OCI-LY3 (cell line): ENCODE data around the gene ATG7.

Experiments
- H2AFZ ChIP-seq: fragments of 200-600, 300-600 bp; shearing (Covaris generic); 2 replicates; pipeline ENCODE4 v1.6.0; 2014; ENCODE audit warnings: antibody characterized with exemption, low read depth, low read length
- H3K27ac ChIP-seq: fragments of 200-600, 300-600 bp; sonication (generic); 2 replicates; pipeline ENCODE4 v1.5.1; 2014; ENCODE audit warnings: mild to moderate bottlenecking, low read length, moderate library complexity, mixed read lengths
- H3K27me3 ChIP-seq: fragments of 200-600, 300-600 bp; sonication (generic); 2 replicates; pipeline ENCODE4 v1.6.1; 2014; ENCODE audit warnings: low read depth, low read length, mixed read lengths
- H3K36me3 ChIP-seq: fragments of 200-600, 300-600 bp; sonication (generic); replicated peaks from 2 replicates; pipeline ENCODE3; 2014; ENCODE audit warnings: low read depth, low read length, mixed read lengths
- H3K4me1 ChIP-seq: fragments of 300-600, 200-600 bp; sonication (generic); 2 replicates; pipeline ENCODE4 v1.6.1; 2014; ENCODE audit warnings: low read length, mixed read lengths
- H3K4me2 ChIP-seq: fragments of 200-600, 300-600 bp; sonication (generic); 2 replicates; pipeline ENCODE4 v1.6.1; 2014; ENCODE audit warnings: low read length, mixed read lengths
- H3K4me3 ChIP-seq: fragments of 300-600, 200-600 bp; sonication (generic); 2 replicates; pipeline ENCODE4 v1.5.1; 2014; ENCODE audit warnings: antibody characterized with exemption, mild to moderate bottlenecking, low read length, moderate library complexity
- H3K79me2 ChIP-seq: fragments of 300-600, 200-600 bp; shearing (Covaris generic); 2 replicates; pipeline ENCODE4 v1.6.1; 2014; ENCODE audit warnings: mild to moderate bottlenecking, low read length, mixed read lengths
- H3K9ac ChIP-seq: fragments of 300-600, 200-600 bp; shearing (Covaris generic); 2 replicates; pipeline ENCODE4 v1.6.0; 2014; ENCODE audit warnings: mild to moderate bottlenecking, low read length, moderate library complexity
- H3K9me3 ChIP-seq: fragments of 200-600, 300-600 bp; shearing (Covaris generic); 2 replicates; pipeline ENCODE4 v1.6.1; 2014; ENCODE audit warnings: low read length, mixed read lengths; ENCODE audit not compliant: insufficient read depth
- H4K20me1 ChIP-seq: fragments of 200-600, 300-600 bp; sonication (generic); 2 replicates; pipeline ENCODE4 v1.6.1; 2016; ENCODE audit warnings: low read length, mixed read lengths; ENCODE audit not compliant: insufficient read depth
- EZH2phosphoT487 ChIP-seq: fragments of 200-600 bp; shearing (Covaris generic); IDR thresholded peaks from 2 replicates; pipeline ENCODE4 v1.6.1; 2018; ENCODE audit warnings: antibody characterized with exemption, mixed run types, low read depth
- TF ChIP-seq, protein P1 (sequence below): fragments of 200-600, 300-600 bp; sonication (generic); IDR thresholded peaks from 2 replicates; pipeline ENCODE4 v1.5.1; 2014; ENCODE audit warnings: antibody characterized with exemption, low read length, low read depth

Gene ATG7

GRCh38 chr3:11445883-11446282, 173.7 kb downstream of the ATG7 start:
- Histone ChIP-seq H3K27ac (no peak overlapping the region), H2AFZ (no peak overlapping the region), H3K79me2 (no peaks in the 10 kb centered on the region), H3K27me3 (no peaks in the 10 kb centered on the region), H3K4me3 (no peak overlapping the region), H3K4me1 (no peaks in the 10 kb centered on the region), H3K4me2 (no peak overlapping the region), H4K20me1 (no peaks in the 10 kb centered on the region), H3K9ac (no peak overlapping the region), H3K9me3 (no peaks in the 10 kb centered on the region), H3K36me3 (no peaks in the 10 kb centered on the region)
- TF ChIP-seq EZH2phosphoT487: no peak
- TF ChIP-seq, protein P1, sequence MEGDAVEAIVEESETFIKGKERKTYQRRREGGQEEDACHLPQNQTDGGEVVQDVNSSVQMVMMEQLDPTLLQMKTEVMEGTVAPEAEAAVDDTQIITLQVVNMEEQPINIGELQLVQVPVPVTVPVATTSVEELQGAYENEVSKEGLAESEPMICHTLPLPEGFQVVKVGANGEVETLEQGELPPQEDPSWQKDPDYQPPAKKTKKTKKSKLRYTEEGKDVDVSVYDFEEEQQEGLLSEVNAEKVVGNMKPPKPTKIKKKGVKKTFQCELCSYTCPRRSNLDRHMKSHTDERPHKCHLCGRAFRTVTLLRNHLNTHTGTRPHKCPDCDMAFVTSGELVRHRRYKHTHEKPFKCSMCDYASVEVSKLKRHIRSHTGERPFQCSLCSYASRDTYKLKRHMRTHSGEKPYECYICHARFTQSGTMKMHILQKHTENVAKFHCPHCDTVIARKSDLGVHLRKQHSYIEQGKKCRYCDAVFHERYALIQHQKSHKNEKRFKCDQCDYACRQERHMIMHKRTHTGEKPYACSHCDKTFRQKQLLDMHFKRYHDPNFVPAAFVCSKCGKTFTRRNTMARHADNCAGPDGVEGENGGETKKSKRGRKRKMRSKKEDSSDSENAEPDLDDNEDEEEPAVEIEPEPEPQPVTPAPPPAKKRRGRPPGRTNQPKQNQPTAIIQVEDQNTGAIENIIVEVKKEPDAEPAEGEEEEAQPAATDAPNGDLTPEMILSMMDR: no peak

- no peaks in the 10 kb centered on the region for H3K36me3 ChIP-seq
- no peaks in the 10 kb centered on the region for H3K27me3 ChIP-seq
- H3K4me1 ChIP-seq: no peaks in the 10 kb centered on the region
- no peaks in the 10 kb centered on the region for H4K20me1 ChIP-seq
- H3K27ac ChIP-seq: no peak overlapping the region
- H3K79me2 ChIP-seq: no peaks in the 10 kb centered on the region
- no peak overlapping the region for H3K4me3 ChIP-seq
- no peak overlapping the region for H3K9ac ChIP-seq
- no peak overlapping the region for H2AFZ ChIP-seq
- H3K9me3 ChIP-seq: no peaks in the 10 kb centered on the region
- H3K4me2 ChIP-seq: no peak overlapping the region
- TF ChIP-seq, protein P1: no peak
- TF ChIP-seq EZH2phosphoT487: no peak
Observed at GRCh38 chr3:11447584-11448200, 175.5 kb downstream of the ATG7 start.

DNA sequence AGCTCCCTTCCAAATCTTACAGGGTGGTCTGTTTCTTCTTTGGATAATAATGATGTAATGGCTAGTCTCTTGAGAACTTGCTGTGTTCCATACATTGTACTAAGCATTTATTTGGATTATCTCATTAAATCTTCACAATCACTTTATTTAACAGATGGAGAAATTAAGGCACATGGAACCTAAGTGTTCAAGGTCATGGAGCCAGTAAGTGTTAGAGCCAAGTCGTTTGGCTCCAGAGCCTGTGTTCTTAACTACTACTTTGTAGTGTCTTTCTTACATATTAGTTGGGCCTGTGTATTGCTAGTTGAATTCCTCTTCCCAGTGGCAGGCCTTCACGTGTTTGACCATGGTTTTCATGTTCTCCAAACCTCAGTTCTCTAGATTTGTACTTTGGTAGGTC, 177.8 kb downstream of the ATG7 start:
- H2AFZ ChIP-seq: no peak overlapping the region

GRCh38 chr3:11452312-11452711, 180.1 kb downstream of the ATG7 start:
- H4K20me1 ChIP-seq: no peaks in the 10 kb centered on the region
- H3K79me2 ChIP-seq: no peaks in the 10 kb centered on the region
- H3K9me3 ChIP-seq: no peaks in the 10 kb centered on the region
- H2AFZ ChIP-seq: no peak overlapping the region
- H3K27ac ChIP-seq: no peak overlapping the region
- H3K27me3 ChIP-seq: no peaks in the 10 kb centered on the region
- H3K4me2 ChIP-seq: no peak overlapping the region
- H3K9ac ChIP-seq: no peak overlapping the region
- TF ChIP-seq EZH2phosphoT487: no peak
- TF ChIP-seq, protein P1: no peak
- no peaks in the 10 kb centered on the region for H3K36me3 ChIP-seq
- H3K4me1 ChIP-seq: no peaks in the 10 kb centered on the region
- H3K4me3 ChIP-seq: no peak overlapping the region

More for the DNA sequence above, 177.8 kb downstream of the ATG7 start:
- H3K4me1 ChIP-seq: no peaks in the 10 kb centered on the region
- H3K79me2 ChIP-seq: no peaks in the 10 kb centered on the region
- H3K27ac ChIP-seq: no peak overlapping the region
- H4K20me1 ChIP-seq: no peaks in the 10 kb centered on the region
- no peaks in the 10 kb centered on the region for H3K36me3 ChIP-seq
- H3K4me2 ChIP-seq: no peak overlapping the region
- H3K9me3 ChIP-seq: no peaks in the 10 kb centered on the region
- TF ChIP-seq EZH2phosphoT487: no peak
- TF ChIP-seq, protein P1: no peak
- no peak overlapping the region for H3K9ac ChIP-seq
- no peak overlapping the region for H3K4me3 ChIP-seq
- no peaks in the 10 kb centered on the region for H3K27me3 ChIP-seq
